Measurements from ENCODE around the gene GAREM2. TPM values are rescaled to one million over a fixed set of nuclear protein-coding genes. Genes with fewer than 3 reads are reported as not detected.

The GAREM2 gene
- total RNA-seq, 4 donors from 2014 or later = 0.35 to 0.94 (median 0.85) TPM; not detected in 1

GRCh38 chr2:26182441-26182840 is 9.6 kb downstream of the GAREM2 start:
- peaks cover 0 to 10% (median 1%) of the 10 kb centered on the region in 4 donors for H3K4me1 ChIP-seq
- no peak overlapping the region for H3K4me3 ChIP-seq
- no peak for TF ChIP-seq POLR2A (IDR thresholded peaks at IDR 0.05)
- TF ChIP-seq, protein P1, sequence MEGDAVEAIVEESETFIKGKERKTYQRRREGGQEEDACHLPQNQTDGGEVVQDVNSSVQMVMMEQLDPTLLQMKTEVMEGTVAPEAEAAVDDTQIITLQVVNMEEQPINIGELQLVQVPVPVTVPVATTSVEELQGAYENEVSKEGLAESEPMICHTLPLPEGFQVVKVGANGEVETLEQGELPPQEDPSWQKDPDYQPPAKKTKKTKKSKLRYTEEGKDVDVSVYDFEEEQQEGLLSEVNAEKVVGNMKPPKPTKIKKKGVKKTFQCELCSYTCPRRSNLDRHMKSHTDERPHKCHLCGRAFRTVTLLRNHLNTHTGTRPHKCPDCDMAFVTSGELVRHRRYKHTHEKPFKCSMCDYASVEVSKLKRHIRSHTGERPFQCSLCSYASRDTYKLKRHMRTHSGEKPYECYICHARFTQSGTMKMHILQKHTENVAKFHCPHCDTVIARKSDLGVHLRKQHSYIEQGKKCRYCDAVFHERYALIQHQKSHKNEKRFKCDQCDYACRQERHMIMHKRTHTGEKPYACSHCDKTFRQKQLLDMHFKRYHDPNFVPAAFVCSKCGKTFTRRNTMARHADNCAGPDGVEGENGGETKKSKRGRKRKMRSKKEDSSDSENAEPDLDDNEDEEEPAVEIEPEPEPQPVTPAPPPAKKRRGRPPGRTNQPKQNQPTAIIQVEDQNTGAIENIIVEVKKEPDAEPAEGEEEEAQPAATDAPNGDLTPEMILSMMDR (IDR thresholded peaks at IDR 0.05) = no peak
- DNase-seq = no peak
- H3K27ac ChIP-seq = no peak overlapping the region
- no peaks in the 10 kb centered on the region for H3K27me3 ChIP-seq
- H3K36me3 ChIP-seq = no peaks in the 10 kb centered on the region
- H3K9me3 ChIP-seq = no peaks in the 10 kb centered on the region

DNA sequence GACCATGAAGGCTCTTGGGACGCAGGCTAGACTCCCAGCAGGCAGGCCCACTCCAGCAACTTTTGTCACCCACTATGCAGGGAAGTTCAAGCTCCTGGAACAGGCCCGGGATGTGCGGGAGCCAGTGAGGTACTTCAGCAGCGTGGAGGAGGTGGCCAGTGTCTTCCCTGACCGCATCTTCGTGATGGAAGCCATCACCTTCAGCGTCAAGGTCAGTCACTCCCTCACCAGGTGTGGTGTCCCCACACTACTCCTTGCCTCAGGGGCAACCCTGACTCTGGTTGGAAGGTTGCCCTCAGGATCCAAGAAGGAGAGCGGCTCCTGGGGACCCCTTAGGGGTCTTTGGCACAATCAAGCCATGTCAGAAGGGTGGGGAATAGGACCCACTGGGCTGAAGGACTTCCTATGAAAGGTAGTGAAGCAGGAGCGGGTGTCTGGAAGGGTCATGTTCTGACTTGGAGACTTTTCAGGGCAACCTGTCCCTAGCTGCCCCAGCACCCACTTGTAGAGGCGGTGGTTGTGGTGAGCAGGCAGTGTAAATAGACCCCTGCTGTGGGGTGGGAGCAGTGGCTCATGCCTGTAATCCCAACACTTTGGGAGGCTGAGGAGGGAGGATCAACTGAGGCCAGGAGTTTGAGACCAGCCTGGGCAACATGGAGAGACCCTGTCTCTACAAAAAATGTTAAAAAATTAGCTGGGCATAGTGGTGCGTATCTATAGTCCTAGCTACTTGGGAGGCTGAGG is 10.2 kb downstream of the GAREM2 start:
- Histone ChIP-seq H3K9me3 (no peaks in the 10 kb centered on the region), H3K27ac (no peak overlapping the region), H3K4me3 (no peak overlapping the region), H3K36me3 (no peaks in the 10 kb centered on the region), H3K4me1 (peaks cover 0 to 10% (median 1%) of the 10 kb centered on the region in 4 donors), H3K27me3 (no peaks in the 10 kb centered on the region)
- no peak for DNase-seq
- TF ChIP-seq POLR2A (IDR thresholded peaks at IDR 0.05) = no peak
- TF ChIP-seq, protein P1 (IDR thresholded peaks at IDR 0.05) = no peak

DNA sequence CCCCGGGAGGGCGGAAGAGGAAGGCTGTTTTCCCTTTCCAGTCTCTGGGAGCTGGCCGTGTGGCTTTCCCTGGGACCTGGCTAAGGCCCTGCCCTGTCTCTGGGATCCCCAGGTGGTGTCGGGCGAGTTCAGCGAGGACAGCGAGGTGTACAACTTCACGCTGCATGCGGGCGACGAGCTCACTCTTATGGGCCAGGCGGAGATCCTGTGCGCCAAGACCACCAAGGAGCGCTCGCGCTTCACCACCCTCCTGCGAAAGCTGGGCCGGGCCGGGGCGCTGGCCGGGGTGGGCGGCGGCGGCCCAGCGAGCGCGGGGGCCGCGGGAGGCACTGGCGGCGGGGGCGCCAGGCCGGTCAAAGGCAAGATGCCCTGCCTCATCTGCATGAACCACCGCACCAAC is 11.2 kb downstream of the GAREM2 start:
- Histone ChIP-seq H3K27ac (peak overlapping the region in 2 of 4 donors; percentile 35 to 58), H3K9me3 (no peaks in the 10 kb centered on the region)

GRCh38 chr2:26184555-26185303 is 11.8 kb downstream of the GAREM2 start:
- Histone ChIP-seq H3K4me3 (peak overlapping the region; percentile 58 to 73 (median 67)), H3K9me3 (no peaks in the 10 kb centered on the region), H3K27me3 (no peaks in the 10 kb centered on the region), H3K4me1 (peaks cover 0 to 10% (median 0%) of the 10 kb centered on the region in 4 donors), H3K36me3 (no peaks in the 10 kb centered on the region), H3K27ac (peak overlapping the region; percentile 35 to 60 (median 52))
- TF ChIP-seq POLR2A (IDR thresholded peaks at IDR 0.05) = no peak
- TF ChIP-seq, protein P1 (IDR thresholded peaks at IDR 0.05) = peak; percentile 23 to 91 (median 64)
- peak; percentile 71 to 93 (median 90) for DNase-seq

More for the DNA sequence above, 11.2 kb downstream of the GAREM2 start:
- TF ChIP-seq, protein P1 (IDR thresholded peaks at IDR 0.05) = no peak
- no peak for TF ChIP-seq POLR2A (IDR thresholded peaks at IDR 0.05)
- no peaks in the 10 kb centered on the region for H3K27me3 ChIP-seq
- H3K4me1 ChIP-seq = peaks cover 0 to 10% (median under 1%) of the 10 kb centered on the region in 4 donors
- DNase-seq = peak in 1 of 3 donors; percentile 47
- H3K36me3 ChIP-seq = no peaks in the 10 kb centered on the region
- peak overlapping the region; percentile 58 to 73 (median 67) for H3K4me3 ChIP-seq

DNA sequence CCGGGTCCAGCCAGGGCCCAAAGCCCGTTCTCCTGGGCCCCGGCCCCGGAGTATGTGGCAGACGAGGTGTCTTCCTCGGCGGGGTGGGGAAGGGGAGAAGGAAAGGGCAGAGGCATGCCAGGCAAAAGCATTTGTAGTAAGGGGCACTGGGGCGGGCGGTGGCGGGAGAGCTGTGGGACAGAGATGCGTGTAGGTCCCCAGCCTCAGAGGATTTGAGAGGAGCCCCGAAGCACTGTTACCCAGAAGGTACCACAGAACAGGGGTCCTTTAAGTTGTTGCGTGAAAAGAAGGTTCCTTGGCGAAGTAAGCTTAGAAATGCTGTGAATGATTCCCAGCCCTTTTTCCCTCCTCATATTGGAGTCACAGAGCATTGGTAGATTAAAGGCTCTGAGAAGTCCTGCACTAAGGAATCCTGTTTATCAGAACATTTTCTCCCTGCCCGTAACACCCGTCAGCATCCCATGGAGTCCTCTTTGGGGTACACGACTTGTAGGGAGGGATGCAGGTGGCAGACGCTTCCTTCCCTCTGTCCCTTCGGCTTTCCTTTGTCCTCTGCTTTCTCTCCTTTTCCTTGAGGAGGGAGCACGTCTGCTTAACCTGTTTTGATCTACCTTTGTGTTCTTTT is 12.5 kb downstream of the GAREM2 start:
- TF ChIP-seq, protein P1 (IDR thresholded peaks at IDR 0.05) = no peak
- no peak for TF ChIP-seq POLR2A (IDR thresholded peaks at IDR 0.05)
- Histone ChIP-seq H3K36me3 (peaks cover 0 to 3% (median 0%) of the 10 kb centered on the region in 3 donors), H3K27ac (peak overlapping the region; percentile 35 to 60 (median 52)), H3K27me3 (no peaks in the 10 kb centered on the region), H3K4me1 (peaks cover 0 to 10% (median 0%) of the 10 kb centered on the region in 4 donors), H3K9me3 (no peaks in the 10 kb centered on the region), H3K4me3 (peak overlapping the region; percentile 58 to 73 (median 67))
- DNase-seq = no peak
